IPS-20b (cell line): Measurements from ENCODE around the gene RNF26.
"Not testable (repeated sequence)": the region's sequence is repeated elsewhere in the genome, so short reads cannot be mapped to it uniquely, and the experiment has no call there.

ENCODE experiments used
- H3K27ac ChIP-seq: one replicate; pipeline ENCODE4 v1.5.1; 2013; ENCODE audit warnings: low read length
- H3K27me3 ChIP-seq: 2 replicates; pipeline ENCODE4 v1.6.1; 2013; ENCODE audit warnings: mild to moderate bottlenecking, low read length, inconsistent platforms; ENCODE audit not compliant: insufficient read depth
- H3K36me3 ChIP-seq: 2 replicates; pipeline ENCODE4 v1.6.1; 2013; ENCODE audit warnings: low read depth, mild to moderate bottlenecking, inconsistent platforms, low read length, moderate library complexity; ENCODE audit not compliant: insufficient read depth
- H3K4me1 ChIP-seq: 2 replicates; pipeline ENCODE4 v1.6.1; 2013; ENCODE audit warnings: mild to moderate bottlenecking, control low read depth, inconsistent platforms, low read length, moderate library complexity; ENCODE audit not compliant: insufficient read depth
- H3K4me3 ChIP-seq: 2 replicates; pipeline ENCODE4 v1.5.1; 2013; ENCODE audit warnings: mild to moderate bottlenecking, low read length, inconsistent platforms
- H3K9ac ChIP-seq: 2 replicates; pipeline ENCODE4 v1.6.1; 2013; ENCODE audit warnings: low read depth, mild to moderate bottlenecking, inconsistent platforms, low read length, moderate library complexity
- H3K9me3 ChIP-seq: 2 replicates; pipeline ENCODE4 v1.6.1; 2013; ENCODE audit warnings: mild to moderate bottlenecking, low read depth, low read length, inconsistent platforms; ENCODE audit not compliant: insufficient read depth

Gene RNF26

GRCh38 chr11:119377961-119378667 lies 43.8 kb downstream of the RNF26 start:
- H3K4me1 ChIP-seq: peaks cover 43% of the 10 kb centered on the region
- no peak overlapping the region for H3K27ac ChIP-seq
- H3K9ac ChIP-seq: no peak overlapping the region
- peaks cover 27% of the 10 kb centered on the region for H3K27me3 ChIP-seq
- H3K4me3 ChIP-seq: peak overlapping the region; percentile 31; the same call in 1 of the 2 replicates
- no peaks in the 10 kb centered on the region for H3K36me3 ChIP-seq
- no peaks in the 10 kb centered on the region for H3K9me3 ChIP-seq

GRCh38 chr11:119378851-119379465 lies 44.6 kb downstream of the RNF26 start:
- H3K36me3 ChIP-seq: no peaks in the 10 kb centered on the region
- H3K27ac ChIP-seq: no peak overlapping the region
- H3K4me1 ChIP-seq: peaks cover 43% of the 10 kb centered on the region
- no peaks in the 10 kb centered on the region for H3K9me3 ChIP-seq
- H3K4me3 ChIP-seq: peak overlapping the region; percentile 31; the same call in 1 of the 2 replicates
- peaks cover 35% of the 10 kb centered on the region for H3K27me3 ChIP-seq
- H3K9ac ChIP-seq: peak overlapping the region; percentile 45; the same call in 1 of the 2 replicates

GRCh38 chr11:119380160-119380826 lies 46.0 kb downstream of the RNF26 start:
- no peak overlapping the region for H3K27ac ChIP-seq
- H3K4me3 ChIP-seq: peak overlapping the region; percentile 67
- H3K36me3 ChIP-seq: no peaks in the 10 kb centered on the region
- H3K9ac ChIP-seq: peak overlapping the region; percentile 65; the same call in 1 of the 2 replicates
- H3K27me3 ChIP-seq: peaks cover 44% of the 10 kb centered on the region
- peaks cover 37% of the 10 kb centered on the region for H3K4me1 ChIP-seq
- H3K9me3 ChIP-seq: no peaks in the 10 kb centered on the region

GRCh38 chr11:119380827-119381180 lies 46.5 kb downstream of the RNF26 start:
- peaks cover 44% of the 10 kb centered on the region for H3K27me3 ChIP-seq
- no peaks in the 10 kb centered on the region for H3K9me3 ChIP-seq
- peak overlapping the region; percentile 65; the same call in 1 of the 2 replicates for H3K9ac ChIP-seq
- H3K36me3 ChIP-seq: no peaks in the 10 kb centered on the region
- peak overlapping the region; percentile 67 for H3K4me3 ChIP-seq
- peaks cover 32% of the 10 kb centered on the region for H3K4me1 ChIP-seq
- no peak overlapping the region for H3K27ac ChIP-seq

- Histone ChIP-seq H3K36me3 (no peaks in the 10 kb centered on the region), H3K27me3 (peaks cover 44% of the 10 kb centered on the region), H3K9me3 (no peaks in the 10 kb centered on the region), H3K27ac (no peak within 1 kb of the TSS), H3K9ac (peak within 1 kb of the TSS; percentile 65; the same call in 1 of the 2 replicates), H3K4me1 (peaks cover 31% of the 10 kb centered on the region), H3K4me3 (peak within 1 kb of the TSS; percentile 67)
Observed at GRCh38 chr11:119381181-119381988, 47.1 kb downstream of the RNF26 start, which contains the start of gene USP2. Gene USP2, minus strand, starts transcription at chr11:119381690. Its CDS starts 8,210 bp downstream, at chr11:119373480.

GRCh38 chr11:119382101-119382500 lies 47.8 kb downstream of the RNF26 start:
- Histone ChIP-seq H3K9me3 (no peaks in the 10 kb centered on the region), H3K27ac (no peak overlapping the region), H3K27me3 (peaks cover 44% of the 10 kb centered on the region), H3K4me3 (peak overlapping the region; percentile 67), H3K4me1 (peaks cover 26% of the 10 kb centered on the region), H3K9ac (peak overlapping the region; percentile 2; the same call in 1 of the 2 replicates), H3K36me3 (no peaks in the 10 kb centered on the region)

GRCh38 chr11:119382513-119382912 lies 48.2 kb downstream of the RNF26 start:
- not testable (repeated sequence) for H3K36me3 ChIP-seq, H3K9me3 ChIP-seq, H3K27ac ChIP-seq
- Histone ChIP-seq H3K4me3 (peak overlapping the region; percentile 67), H3K4me1 (peaks cover 24% of the 10 kb centered on the region), H3K27me3 (peaks cover 44% of the 10 kb centered on the region), H3K9ac (peak overlapping the region; percentile 2; the same call in 1 of the 2 replicates)

GRCh38 chr11:119384332-119384731 lies 50.0 kb downstream of the RNF26 start:
- Histone ChIP-seq H3K9ac (no peak overlapping the region), H3K36me3 (no peaks in the 10 kb centered on the region), H3K27me3 (peaks cover 38% of the 10 kb centered on the region), H3K27ac (no peak overlapping the region), H3K4me1 (peaks cover 13% of the 10 kb centered on the region), H3K4me3 (no peak overlapping the region), H3K9me3 (no peaks in the 10 kb centered on the region)
